HepG2 (cell line): ENCODE measurements around the gene PRSS21. TPM values are rescaled to one million over a fixed set of nuclear protein-coding genes. Genes with fewer than 3 reads are reported as not detected.

Source experiments
- ATAC-seq: fragments of 200-7000 bp; cut with Tn5 transposase; 3 replicates; pipeline ENCODE4 v1.9.1; 2020; ENCODE audit warnings: mild to moderate bottlenecking, moderate library complexity
- BruUV-seq: library from RNA; stranded (reverse); fragments of 400-500 nt; replicated peaks from 2 replicates; lab custom pipeline; 2021; lab: Mats Ljungman, UMichigan
- CTCF ChIA-PET: fragments of 300-600 bp; formaldehyde crosslinking; extraction: SDS; loops from one replicate; lab custom pipeline; 2021; ENCODE audit warnings: low total read pairs, inconsistent platforms, low intra/inter-chr PET ratio; lab: Yijun Ruan, JAX
- POLR2A ChIA-PET: fragments of 350-600 bp; sonication (Branson Sonifier 250); formaldehyde crosslinking; loops from one replicate; lab custom pipeline; 2020; ENCODE audit warnings: antibody characterized with exemption, inconsistent platforms; lab: Yijun Ruan, JAX
- DNase-seq: peaks from one replicate; pipeline ENCODE4 v3.0.0-alpha.2; 2015; ENCODE audit warnings: low spot score
- FAIRE-seq: peaks from 3 replicates; lab custom pipeline; 2011; peaks lifted over from hg19 to GRCh38; lab: Jason Lieb, UNC
- H2AFZ ChIP-seq: one replicate; pipeline ENCODE4 v1.6.1; 2011; ENCODE audit warnings: low read length, inconsistent platforms
- H3K27ac ChIP-seq: fragments of 300-600 bp; 3 replicates; pipeline ENCODE4 v1.8.0; 2011; ENCODE audit warnings: mixed run types, mild to moderate bottlenecking, mixed read lengths, low read length, inconsistent platforms; ENCODE audit not compliant: insufficient read depth; ENCODE audit errors: extremely low read length
- H3K27me3 ChIP-seq, 2 experiments: fragments of 200-600 bp in 1 of 2; 2 replicates in 1 of 2; 3 replicates in 1 of 2; pipeline versions ENCODE4 v1.6.0 to v1.8.0; 2011; ENCODE audit warnings: low read length in 2 of 2, mild to moderate bottlenecking in 2 of 2, moderate library complexity in 2 of 2, inconsistent platforms in 1 of 2; ENCODE audit not compliant: insufficient read depth in 2 of 2, control insufficient read depth in 1 of 2
- H3K36me3 ChIP-seq, 2 experiments: fragments of 200-600 bp in 1 of 2; replicated peaks in 1 of 2; 2 replicates in 1 of 2; 3 replicates in 1 of 2; pipeline versions ENCODE4 v1.5.1 to v1.8.0; 2011; ENCODE audit warnings: low read length in 2 of 2, inconsistent platforms in 1 of 2; ENCODE audit not compliant: insufficient read depth in 2 of 2, control insufficient read depth in 1 of 2
- H3K4me1 ChIP-seq: 2 replicates; pipeline ENCODE4 v1.5.1; 2012; ENCODE audit warnings: low read length, inconsistent platforms; ENCODE audit not compliant: insufficient read depth
- H3K4me2 ChIP-seq: 2 replicates; pipeline ENCODE4 v1.6.0; 2011; ENCODE audit warnings: low read depth, low read length, inconsistent platforms
- H3K4me3 ChIP-seq, 3 experiments: fragments of 200-600 bp in 1 of 3; sonication (generic), shearing (Covaris generic) in 1 of 3; replicated peaks in 1 of 3; 2 replicates each; pipeline ENCODE4 v1.5.1; 2011 to 2016; ENCODE audit warnings: low read length in 3 of 3, inconsistent platforms in 2 of 3, low read depth in 2 of 3, mild to moderate bottlenecking in 2 of 3, control low read depth in 1 of 3, mixed read lengths in 1 of 3; ENCODE audit not compliant: insufficient read depth in 1 of 3
- H3K79me2 ChIP-seq: one replicate; pipeline ENCODE4 v1.6.1; 2011; ENCODE audit warnings: low read length, inconsistent platforms; ENCODE audit not compliant: insufficient read depth
- H3K9ac ChIP-seq: 2 replicates; pipeline ENCODE4 v1.6.0; 2011; ENCODE audit warnings: mild to moderate bottlenecking, low read depth, low read length, inconsistent platforms; ENCODE audit not compliant: insufficient read depth
- H3K9me3 ChIP-seq: 2 replicates; pipeline ENCODE4 v1.5.1; 2012; ENCODE audit warnings: mild to moderate bottlenecking, low read length
- H4K20me1 ChIP-seq: 2 replicates; pipeline ENCODE4 v1.6.0; 2011; ENCODE audit warnings: inconsistent platforms, mild to moderate bottlenecking, low read length, moderate library complexity; ENCODE audit not compliant: insufficient read depth
- CEBPB ChIP-seq: IDR thresholded peaks from 2 replicates; pipeline ENCODE4 v1.6.1; 2011; ENCODE audit warnings: low read depth, low read length, improper control_type of control experiment, borderline replicate concordance
- HNF4A ChIP-seq: sonication (generic); formaldehyde crosslinking; IDR thresholded peaks from 2 replicates; pipeline ENCODE4 v1.4.0; 2020; ENCODE audit warnings: missing genetic modification reagents
- HNF4G ChIP-seq, 2 experiments: sonication (generic) in 1 of 2; formaldehyde crosslinking in 1 of 2; IDR thresholded peaks; 2 replicates each; pipeline versions ENCODE4 v1.4.0 to v1.6.1; 2011 to 2020; ENCODE audit warnings: borderline replicate concordance in 2 of 2, low read depth in 2 of 2, mild to moderate bottlenecking in 2 of 2, low read length in 1 of 2, missing genetic modification reagents in 1 of 2, moderate library complexity in 1 of 2
- RARA ChIP-seq: IDR thresholded peaks from 2 replicates; pipeline ENCODE4 v1.6.1; 2016; ENCODE audit warnings: missing genetic modification reagents, missing compliant biosample characterization
- ZNF138 ChIP-seq: sonication (generic); formaldehyde crosslinking; IDR thresholded peaks from 2 replicates; pipeline ENCODE4 v1.5.0; 2020; ENCODE audit warnings: mild to moderate bottlenecking, low read depth, missing genetic modification reagents
- WGBS: methylation state at CpG from one replicate; pipeline ENCODE4 v1.1.6; 2017; ENCODE audit warnings: low lambda C conversion rate; 5-methylcytosine and 5-hydroxymethylcytosine counted together
- in situ Hi-C: cut with HindIII; loops from 2 replicates; pipeline ENCODE4 v1.10.0; 2017; ENCODE audit warnings: low pct_unique_long_range_greater_than_20kb; ENCODE audit not compliant: extremely low pct_ligation_motif_present
- intact Hi-C: fragments of 100-400 bp; cut with micrococcal nuclease; formaldehyde crosslinking; loops from one replicate; pipeline ENCODE4 v1.10.0; 2022; ENCODE audit not compliant: unreplicated experiment
- polyA plus RNA-seq, 8 experiments: library from polyadenylated mRNA; depleted of rRNA in 3 of 8; stranded (reverse) in 7 of 8; unstranded in 1 of 8; fragments of >200 nt; fragmentation: Illumina TruSeq in 4 of 8; extraction: Trizol in 4 of 8; gene quantifications; 2 replicates each; pipeline versions ENCODE4 v1.2.1 to v1.2.3, GENCODE V29; 2011 to 2016; ENCODE audit warnings: low read depth in 4 of 8, missing spikeins in 1 of 8, mixed read lengths in 1 of 8; ENCODE audit not compliant: insufficient read depth in 1 of 8
- total RNA-seq, 5 experiments: library from RNA; depleted of rRNA; stranded (reverse); fragments of >200 nt; fragmentation: Illumina TruSeq; extraction: Trizol; gene quantifications; 2 replicates each; pipeline ENCODE4 v1.2.3, GENCODE V29; 2016; ENCODE audit warnings: low read depth in 1 of 5
- TF ChIP-seq, protein P1 (sequence below): sonication (generic); formaldehyde crosslinking; IDR thresholded peaks from 2 replicates; pipeline ENCODE4 v1.5.1; 2020; ENCODE audit warnings: mild to moderate bottlenecking, missing genetic modification reagents, moderate library complexity
- TF ChIP-seq, protein P2 (sequence below): sonication (generic); formaldehyde crosslinking; IDR thresholded peaks from 2 replicates; pipeline ENCODE4 v1.9.0; 2022; ENCODE audit warnings: missing genetic modification reagents, mild to moderate bottlenecking, borderline replicate concordance

PRSS21 gene
- total and polyA plus RNA-seq, 2 of the 13 experiments (the other 11 are each of a cell fraction or from before 2014, with no cell fraction given): not detected

DNA sequence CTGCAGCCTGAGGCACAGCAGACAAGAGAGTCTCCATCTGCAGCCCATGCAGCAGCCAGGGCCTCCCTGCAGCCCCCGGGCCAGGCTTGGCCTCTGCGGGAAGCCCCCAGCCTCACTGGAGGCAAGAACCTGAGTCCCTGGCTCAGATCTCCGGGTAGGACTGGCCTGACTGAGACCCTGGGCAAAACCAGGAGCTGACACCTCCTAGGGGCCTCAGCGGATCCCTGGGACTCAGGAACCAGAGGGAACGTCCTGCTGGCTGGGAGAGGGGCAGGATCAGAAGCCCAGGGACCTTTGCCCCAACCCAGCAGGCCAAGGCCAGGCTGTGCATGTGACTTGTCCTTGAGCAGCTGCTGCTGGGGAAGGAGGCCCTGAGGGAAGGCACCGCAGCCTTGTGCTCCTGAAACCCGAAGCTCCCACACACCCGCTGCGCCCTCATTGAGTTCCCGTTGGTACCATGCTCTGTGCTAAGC, 1.7 kb upstream of the PRSS21 start:
- Histone ChIP-seq H3K27ac (no peak overlapping the region), H2AFZ (no peak overlapping the region), H3K79me2 (no peaks in the 10 kb centered on the region), H3K4me3 (peak overlapping the region in 1 of 3 experiments; percentile 18; a peak in 1 of 6 replicates), H3K4me1 (peaks cover 19% of the 10 kb centered on the region), H3K9ac (no peak overlapping the region), H3K27me3 (peaks cover 11 to 53% of the 10 kb centered on the region in 2 experiments), H3K4me2 (peak overlapping the region; percentile 45), H3K36me3 (no peaks in the 10 kb centered on the region), H4K20me1 (no peaks in the 10 kb centered on the region), H3K9me3 (no peaks in the 10 kb centered on the region)
- no peak for DNase-seq
- BruUV-seq: no TSS peak
- intact Hi-C loops (no loop called here), in situ Hi-C loops (no loop called here)
- peak; percentile 51 for TF ChIP-seq HNF4A (CRISPR knock-in tag)
- no peak for TF ChIP-seq ZNF138 (CRISPR knock-in tag)
- TF ChIP-seq CEBPB: no peak
- TF ChIP-seq, protein P1, sequence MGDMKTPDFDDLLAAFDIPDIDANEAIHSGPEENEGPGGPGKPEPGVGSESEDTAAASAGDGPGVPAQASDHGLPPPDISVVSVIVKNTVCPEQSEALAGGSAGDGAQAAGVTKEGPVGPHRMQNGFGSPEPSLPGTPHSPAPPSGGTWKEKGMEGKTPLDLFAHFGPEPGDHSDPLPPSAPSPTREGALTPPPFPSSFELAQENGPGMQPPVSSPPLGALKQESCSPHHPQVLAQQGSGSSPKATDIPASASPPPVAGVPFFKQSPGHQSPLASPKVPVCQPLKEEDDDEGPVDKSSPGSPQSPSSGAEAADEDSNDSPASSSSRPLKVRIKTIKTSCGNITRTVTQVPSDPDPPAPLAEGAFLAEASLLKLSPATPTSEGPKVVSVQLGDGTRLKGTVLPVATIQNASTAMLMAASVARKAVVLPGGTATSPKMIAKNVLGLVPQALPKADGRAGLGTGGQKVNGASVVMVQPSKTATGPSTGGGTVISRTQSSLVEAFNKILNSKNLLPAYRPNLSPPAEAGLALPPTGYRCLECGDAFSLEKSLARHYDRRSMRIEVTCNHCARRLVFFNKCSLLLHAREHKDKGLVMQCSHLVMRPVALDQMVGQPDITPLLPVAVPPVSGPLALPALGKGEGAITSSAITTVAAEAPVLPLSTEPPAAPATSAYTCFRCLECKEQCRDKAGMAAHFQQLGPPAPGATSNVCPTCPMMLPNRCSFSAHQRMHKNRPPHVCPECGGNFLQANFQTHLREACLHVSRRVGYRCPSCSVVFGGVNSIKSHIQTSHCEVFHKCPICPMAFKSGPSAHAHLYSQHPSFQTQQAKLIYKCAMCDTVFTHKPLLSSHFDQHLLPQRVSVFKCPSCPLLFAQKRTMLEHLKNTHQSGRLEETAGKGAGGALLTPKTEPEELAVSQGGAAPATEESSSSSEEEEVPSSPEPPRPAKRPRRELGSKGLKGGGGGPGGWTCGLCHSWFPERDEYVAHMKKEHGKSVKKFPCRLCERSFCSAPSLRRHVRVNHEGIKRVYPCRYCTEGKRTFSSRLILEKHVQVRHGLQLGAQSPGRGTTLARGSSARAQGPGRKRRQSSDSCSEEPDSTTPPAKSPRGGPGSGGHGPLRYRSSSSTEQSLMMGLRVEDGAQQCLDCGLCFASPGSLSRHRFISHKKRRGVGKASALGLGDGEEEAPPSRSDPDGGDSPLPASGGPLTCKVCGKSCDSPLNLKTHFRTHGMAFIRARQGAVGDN: peak; percentile 34; the same call in 1 of the 2 replicates
- TF ChIP-seq HNF4G (IDR thresholded peaks at IDR 0.05; ENCODE audit: borderline replicate concordance, low read depth, low read length): peak; percentile 33; the same call in 1 of the 2 replicates
- TF ChIP-seq HNF4G (CRISPR knock-in tag; IDR thresholded peaks at IDR 0.05; ENCODE audit: borderline replicate concordance, low read depth): no peak
- TF ChIP-seq, protein P2, sequence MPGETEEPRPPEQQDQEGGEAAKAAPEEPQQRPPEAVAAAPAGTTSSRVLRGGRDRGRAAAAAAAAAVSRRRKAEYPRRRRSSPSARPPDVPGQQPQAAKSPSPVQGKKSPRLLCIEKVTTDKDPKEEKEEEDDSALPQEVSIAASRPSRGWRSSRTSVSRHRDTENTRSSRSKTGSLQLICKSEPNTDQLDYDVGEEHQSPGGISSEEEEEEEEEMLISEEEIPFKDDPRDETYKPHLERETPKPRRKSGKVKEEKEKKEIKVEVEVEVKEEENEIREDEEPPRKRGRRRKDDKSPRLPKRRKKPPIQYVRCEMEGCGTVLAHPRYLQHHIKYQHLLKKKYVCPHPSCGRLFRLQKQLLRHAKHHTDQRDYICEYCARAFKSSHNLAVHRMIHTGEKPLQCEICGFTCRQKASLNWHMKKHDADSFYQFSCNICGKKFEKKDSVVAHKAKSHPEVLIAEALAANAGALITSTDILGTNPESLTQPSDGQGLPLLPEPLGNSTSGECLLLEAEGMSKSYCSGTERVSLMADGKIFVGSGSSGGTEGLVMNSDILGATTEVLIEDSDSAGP (CRISPR knock-in tag): peak; percentile 43; the same call in 1 of the 2 replicates
- peak; percentile 35; the same call in 1 of the 2 replicates for TF ChIP-seq RARA (CRISPR knock-in tag)
- no peak for FAIRE-seq
- CTCF ChIA-PET: no interaction called here
- ATAC-seq: peak; percentile 52
- 30% methylated on average over 6 of the region's 10 CpGs for WGBS
- POLR2A ChIA-PET: no interaction called here
